ACC112 (cell line): ENCODE measurements around the gene ZNF512B.
A peak's percentile ranks its signal among the peaks of the same experiment; 100 is the strongest.

Experiments
- H2AFZ ChIP-seq: fragments of 200-600 bp; sonication (generic); one replicate; pipeline ENCODE4 v1.6.0; 2017; ENCODE audit warnings: antibody characterized with exemption, low read length; ENCODE audit not compliant: unreplicated experiment
- H3K27ac ChIP-seq: fragments of 200-600 bp; sonication (generic); 2 replicates; pipeline ENCODE4 v1.5.1; 2014; ENCODE audit warnings: low read depth, mild to moderate bottlenecking, antibody characterized with exemption, low read length, moderate library complexity
- H3K27me3 ChIP-seq: fragments of 200-600 bp; sonication (generic); 2 replicates; pipeline ENCODE4 v1.6.1; 2014; ENCODE audit warnings: mild to moderate bottlenecking, antibody characterized with exemption, low read length, moderate library complexity, mixed read lengths; ENCODE audit not compliant: insufficient read depth
- H3K36me3 ChIP-seq: fragments of 200-600 bp; sonication (generic); 2 replicates; pipeline ENCODE4 v1.6.1; 2016; ENCODE audit warnings: mild to moderate bottlenecking, antibody characterized with exemption, low read length, moderate library complexity, mixed read lengths; ENCODE audit not compliant: insufficient read depth
- H3K4me1 ChIP-seq: fragments of 200-600 bp; sonication (generic); one replicate; pipeline ENCODE4 v1.6.1; 2016; ENCODE audit warnings: low read length, mixed read lengths; ENCODE audit not compliant: insufficient read depth, unreplicated experiment, control insufficient read depth
- H3K4me3 ChIP-seq: fragments of 200-600 bp; sonication (generic); 2 replicates; pipeline ENCODE4 v1.5.1; 2014; ENCODE audit warnings: mild to moderate bottlenecking, low read depth, low read length
- H3K79me2 ChIP-seq: fragments of 200-600 bp; sonication (generic); one replicate; pipeline ENCODE4 v1.6.0; 2016; ENCODE audit warnings: low read length; ENCODE audit not compliant: control insufficient read depth, unreplicated experiment, insufficient read depth

The ZNF512B gene

GRCh38 chr20:63953764-63954429, 15.8 kb downstream of the ZNF512B start:
- no peak overlapping the region for H3K27ac ChIP-seq
- H3K79me2 ChIP-seq, result peaks cover 64% of the 10 kb centered on the region

GRCh38 chr20:63952769-63953168, 17.0 kb downstream of the ZNF512B start:
- Histone ChIP-seq H3K36me3 (no peaks in the 10 kb centered on the region), H3K4me3 (no peak overlapping the region), H3K79me2 (peaks cover 71% of the 10 kb centered on the region), H3K27ac (no peak overlapping the region), H3K4me1 (peaks cover 31% of the 10 kb centered on the region), H2AFZ (no peak overlapping the region), H3K27me3 (no peaks in the 10 kb centered on the region)

More at GRCh38 chr20:63953764-63954429, 15.8 kb downstream of the ZNF512B start:
- Histone ChIP-seq H2AFZ (no peak overlapping the region), H3K27me3 (no peaks in the 10 kb centered on the region), H3K4me1 (peaks cover 32% of the 10 kb centered on the region), H3K4me3 (peak overlapping the region; percentile 99; the same call in 1 of the 2 replicates), H3K36me3 (no peaks in the 10 kb centered on the region)

GRCh38 chr20:63952210-63952535, 17.6 kb downstream of the ZNF512B start:
- H3K27me3 ChIP-seq, result no peaks in the 10 kb centered on the region
- H3K79me2 ChIP-seq, result peaks cover 75% of the 10 kb centered on the region
- H3K36me3 ChIP-seq, result no peaks in the 10 kb centered on the region
- H3K4me3 ChIP-seq, result no peak overlapping the region
- H3K27ac ChIP-seq, result no peak overlapping the region
- H2AFZ ChIP-seq, result no peak overlapping the region
- peaks cover 25% of the 10 kb centered on the region for H3K4me1 ChIP-seq

GRCh38 chr20:63951398-63952209, 18.1 kb downstream of the ZNF512B start:
- Histone ChIP-seq H3K79me2 (peaks cover 75% of the 10 kb centered on the region), H3K27me3 (no peaks in the 10 kb centered on the region), H2AFZ (no peak overlapping the region), H3K4me3 (no peak overlapping the region), H3K27ac (no peak overlapping the region), H3K4me1 (peaks cover 25% of the 10 kb centered on the region), H3K36me3 (no peaks in the 10 kb centered on the region)

GRCh38 chr20:63950701-63951397, 18.9 kb downstream of the ZNF512B start:
- Histone ChIP-seq H3K79me2 (peaks cover 73% of the 10 kb centered on the region), H3K4me3 (no peak overlapping the region)

GRCh38 chr20:63947638-63948456, 21.9 kb downstream of the ZNF512B start:
- Histone ChIP-seq H3K36me3 (no peaks in the 10 kb centered on the region), H3K4me3 (no peak overlapping the region), H3K4me1 (peaks cover 11% of the 10 kb centered on the region), H3K27ac (no peak overlapping the region), H3K79me2 (peaks cover 49% of the 10 kb centered on the region), H3K27me3 (no peaks in the 10 kb centered on the region), H2AFZ (no peak overlapping the region)

More at GRCh38 chr20:63950701-63951397, 18.9 kb downstream of the ZNF512B start:
- no peak overlapping the region for H3K27ac ChIP-seq
- H3K4me1 ChIP-seq, result peaks cover 25% of the 10 kb centered on the region
- no peaks in the 10 kb centered on the region for H3K27me3 ChIP-seq
- no peak overlapping the region for H2AFZ ChIP-seq
- H3K36me3 ChIP-seq, result no peaks in the 10 kb centered on the region

- H3K27me3 ChIP-seq, result no peaks in the 10 kb centered on the region
- no peak overlapping the region for H2AFZ ChIP-seq
- H3K4me1 ChIP-seq, result peaks cover 11% of the 10 kb centered on the region
- no peak overlapping the region for H3K4me3 ChIP-seq
- H3K27ac ChIP-seq, result no peak overlapping the region
- H3K79me2 ChIP-seq, result peaks cover 42% of the 10 kb centered on the region
- H3K36me3 ChIP-seq, result no peaks in the 10 kb centered on the region
Observed at GRCh38 chr20:63946986-63947637, 22.6 kb downstream of the ZNF512B start.

- Histone ChIP-seq H3K27me3 (no peaks in the 10 kb centered on the region), H3K4me3 (no peak overlapping the region), H3K79me2 (peaks cover 34% of the 10 kb centered on the region), H3K27ac (no peak overlapping the region), H2AFZ (no peak overlapping the region), H3K36me3 (peaks cover 4% of the 10 kb centered on the region; the same call in 1 of the 2 replicates), H3K4me1 (peaks cover 11% of the 10 kb centered on the region)
Observed at GRCh38 chr20:63945921-63946920, 23.5 kb downstream of the ZNF512B start.

- Histone ChIP-seq H3K27me3 (no peaks in the 10 kb centered on the region), H3K27ac (no peak overlapping the region), H3K4me1 (peaks cover 11% of the 10 kb centered on the region), H2AFZ (no peak overlapping the region), H3K79me2 (peaks cover 29% of the 10 kb centered on the region), H3K36me3 (peaks cover 15% of the 10 kb centered on the region; the same call in 1 of the 2 replicates), H3K4me3 (no peak overlapping the region)
Observed at GRCh38 chr20:63945031-63945658, 24.6 kb downstream of the ZNF512B start.
